HTERT RPE-1 (cell line): ENCODE results near the gene RAB13.

Source experiments
- in situ Hi-C: fragments of 300-500 bp; cut with MboI; formaldehyde crosslinking; loops from 4 replicates; pipeline ENCODE4 v1.14.3; 2020; ENCODE audit warnings: low sequenced_read_pairs

The RAB13 gene

DNA sequence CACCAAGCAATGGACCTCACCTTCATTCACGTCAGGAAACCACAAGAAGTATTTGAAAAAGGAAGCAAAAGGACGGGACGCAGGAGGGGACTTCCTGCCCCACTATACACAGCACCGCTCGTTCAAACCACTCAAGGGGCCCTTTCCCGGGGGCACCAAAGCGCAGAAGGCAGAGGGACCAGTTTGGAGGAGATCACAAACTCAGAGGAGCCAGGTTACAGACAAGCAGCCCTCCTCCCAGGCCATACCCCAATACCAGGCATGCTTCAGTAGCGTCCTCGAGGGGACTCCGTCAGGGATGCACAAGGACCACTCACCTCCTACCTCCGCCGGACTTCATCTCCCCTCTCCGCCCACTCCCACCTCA lies 28.4 kb downstream of the RAB13 start:
- in situ Hi-C loops, result no loop called here

DNA sequence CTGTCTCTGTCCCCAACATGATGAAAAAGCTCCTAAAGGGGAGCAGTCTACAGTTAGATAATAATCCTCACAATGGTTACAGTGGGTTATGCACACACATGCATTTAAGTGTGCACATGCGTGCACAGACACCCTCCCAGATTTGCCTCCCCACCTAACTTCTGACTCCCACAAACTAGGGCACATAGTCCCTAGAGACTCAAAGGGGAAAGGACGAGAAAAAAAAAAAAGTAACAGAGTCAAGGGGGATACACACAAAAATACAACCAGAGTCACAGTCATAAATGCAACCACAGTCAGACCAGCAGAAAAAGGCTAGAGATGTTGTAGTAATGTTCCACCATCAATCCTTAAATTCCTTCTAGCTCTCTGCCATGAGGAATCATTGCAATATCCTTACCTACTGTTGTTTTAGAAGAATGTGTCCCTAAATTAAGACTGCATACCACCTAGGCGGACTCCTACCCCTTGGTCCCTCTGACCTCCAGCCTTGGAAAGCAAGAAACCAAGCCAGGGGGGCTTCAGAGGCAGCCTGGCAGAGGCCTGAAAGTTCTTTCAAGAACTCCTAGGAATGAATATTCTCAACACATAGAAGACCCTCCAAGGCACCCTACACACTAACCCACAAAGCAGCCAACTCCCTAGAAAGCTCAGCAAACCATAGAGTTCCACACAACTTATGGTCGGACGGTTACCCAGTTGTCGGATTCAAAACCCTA lies 29.0 kb downstream of the RAB13 start:
- in situ Hi-C loops, result no loop called here

DNA sequence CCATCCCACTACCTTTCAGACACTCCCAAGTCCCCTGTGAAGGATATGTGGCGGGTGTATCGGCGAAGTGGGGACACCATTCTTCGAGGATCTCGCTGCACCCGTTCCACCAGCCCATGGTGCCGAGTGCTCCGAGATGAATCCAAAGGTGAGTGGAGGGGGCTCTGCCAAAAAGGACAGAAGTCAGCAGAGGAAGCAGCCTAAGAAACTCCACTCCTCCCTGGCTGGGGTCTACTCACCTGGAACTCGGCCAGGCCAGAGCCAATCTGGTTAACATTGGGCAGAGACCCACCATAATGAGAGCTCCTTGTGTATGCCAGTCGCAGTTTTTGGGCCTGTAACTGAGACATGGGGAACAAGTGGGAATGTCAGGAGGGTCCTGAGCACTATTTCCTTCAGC lies 31.3 kb downstream of the RAB13 start:
- in situ Hi-C loops, result no loop called here

DNA sequence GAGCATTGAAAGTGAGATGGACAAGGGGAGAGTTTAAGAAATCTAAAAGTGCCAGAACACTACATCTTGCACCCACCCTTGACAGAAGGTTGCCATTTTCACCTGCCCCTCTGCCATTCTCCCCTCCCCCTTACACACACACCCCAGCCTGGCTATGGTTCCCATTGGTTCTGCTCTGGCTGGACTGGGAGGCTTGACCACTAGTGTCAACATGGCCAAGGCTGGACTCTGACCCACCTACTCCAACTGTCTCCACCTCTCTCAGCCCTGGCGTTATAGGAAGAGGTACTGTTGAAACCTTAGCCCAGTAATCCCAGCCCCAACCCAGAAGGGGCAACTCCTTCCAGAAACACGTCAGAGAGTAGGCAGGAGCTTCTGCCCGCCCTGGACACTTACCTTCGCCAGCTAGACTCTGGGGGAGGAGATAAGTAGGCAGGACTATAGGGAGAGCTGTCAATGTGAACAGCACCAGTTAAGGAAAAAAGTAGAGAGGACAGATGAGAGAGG lies 32.2 kb downstream of the RAB13 start:
- in situ Hi-C loops, result no loop called here

DNA sequence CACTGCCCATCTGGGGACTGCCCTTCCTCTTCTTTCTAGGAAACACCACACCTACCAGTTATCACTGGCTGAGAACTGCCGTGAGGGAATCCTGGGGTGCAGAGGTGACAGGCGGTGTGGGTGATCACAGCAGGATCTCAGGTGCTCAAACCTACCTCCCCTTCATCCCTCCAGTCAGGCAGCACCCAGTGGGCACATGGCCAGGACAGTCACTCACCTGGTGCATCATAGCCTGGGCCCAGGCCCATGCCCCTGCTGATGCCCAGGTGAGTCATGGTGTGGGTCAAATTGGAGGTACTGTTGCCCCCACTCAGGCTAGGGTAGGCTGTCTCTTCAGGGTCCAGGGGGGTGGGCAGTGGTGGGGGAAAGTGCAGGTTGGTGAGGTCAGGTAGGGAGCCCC lies 34.3 kb downstream of the RAB13 start:
- in situ Hi-C loops, result no loop called here

DNA sequence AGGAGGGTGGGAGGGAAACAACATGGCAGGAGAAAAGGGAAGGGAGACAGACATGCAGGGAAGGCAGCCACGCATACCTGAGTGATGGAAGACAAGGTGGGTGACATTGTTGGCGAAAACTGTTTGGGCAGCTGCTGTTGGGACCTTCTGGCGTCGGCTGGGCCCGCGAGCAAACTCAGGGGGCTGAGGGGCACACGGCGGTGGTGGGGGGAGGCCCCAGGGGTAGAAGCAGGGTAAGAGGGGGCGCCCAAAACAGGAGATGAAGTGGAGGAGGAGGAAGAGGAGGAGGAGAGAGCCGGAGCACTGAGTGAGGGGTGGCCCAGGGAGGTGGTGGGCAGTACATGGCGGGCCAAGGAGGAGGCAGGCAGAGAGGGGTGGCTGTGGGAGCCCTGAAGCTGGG lies 35.0 kb downstream of the RAB13 start:
- in situ Hi-C loops, result no loop called here

DNA sequence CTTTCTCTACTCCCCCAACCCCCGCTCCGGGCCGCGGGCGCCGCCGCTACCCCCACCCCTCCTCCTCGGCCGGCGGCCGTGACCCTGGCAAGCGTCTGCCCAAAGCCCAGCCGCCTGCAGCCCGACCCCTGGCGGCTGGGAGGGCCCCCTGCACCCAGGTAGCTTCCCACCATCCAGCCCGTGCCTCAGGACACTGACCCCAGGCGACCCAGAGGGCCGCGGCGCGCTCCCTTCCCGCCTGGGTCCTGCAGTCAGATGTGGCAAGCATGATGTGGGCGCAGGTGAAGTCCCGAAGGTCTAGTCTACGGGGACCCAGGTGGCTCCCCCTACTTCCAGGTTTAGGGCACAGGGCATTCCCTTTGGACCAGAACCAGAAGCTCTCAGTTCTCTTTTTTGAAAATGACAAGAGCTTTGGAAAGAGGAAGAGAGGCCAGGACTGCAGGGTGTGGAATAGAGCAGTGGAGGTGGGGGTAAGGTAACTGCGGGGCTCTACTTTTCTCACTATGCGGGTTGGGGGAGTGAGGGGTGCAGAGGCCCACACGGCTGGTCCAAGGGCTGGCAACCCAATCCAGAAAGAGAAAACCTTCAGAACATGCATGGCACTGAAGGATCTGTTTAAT lies 39.4 kb downstream of the RAB13 start, which contains the start of gene DENND4B:
Gene DENND4B, minus strand, starts transcription at position 97 of the 620 bp plus-strand sequence. CDS start 2,344 bp downstream, outside the sequence.
- in situ Hi-C loops, result no loop called here

DNA sequence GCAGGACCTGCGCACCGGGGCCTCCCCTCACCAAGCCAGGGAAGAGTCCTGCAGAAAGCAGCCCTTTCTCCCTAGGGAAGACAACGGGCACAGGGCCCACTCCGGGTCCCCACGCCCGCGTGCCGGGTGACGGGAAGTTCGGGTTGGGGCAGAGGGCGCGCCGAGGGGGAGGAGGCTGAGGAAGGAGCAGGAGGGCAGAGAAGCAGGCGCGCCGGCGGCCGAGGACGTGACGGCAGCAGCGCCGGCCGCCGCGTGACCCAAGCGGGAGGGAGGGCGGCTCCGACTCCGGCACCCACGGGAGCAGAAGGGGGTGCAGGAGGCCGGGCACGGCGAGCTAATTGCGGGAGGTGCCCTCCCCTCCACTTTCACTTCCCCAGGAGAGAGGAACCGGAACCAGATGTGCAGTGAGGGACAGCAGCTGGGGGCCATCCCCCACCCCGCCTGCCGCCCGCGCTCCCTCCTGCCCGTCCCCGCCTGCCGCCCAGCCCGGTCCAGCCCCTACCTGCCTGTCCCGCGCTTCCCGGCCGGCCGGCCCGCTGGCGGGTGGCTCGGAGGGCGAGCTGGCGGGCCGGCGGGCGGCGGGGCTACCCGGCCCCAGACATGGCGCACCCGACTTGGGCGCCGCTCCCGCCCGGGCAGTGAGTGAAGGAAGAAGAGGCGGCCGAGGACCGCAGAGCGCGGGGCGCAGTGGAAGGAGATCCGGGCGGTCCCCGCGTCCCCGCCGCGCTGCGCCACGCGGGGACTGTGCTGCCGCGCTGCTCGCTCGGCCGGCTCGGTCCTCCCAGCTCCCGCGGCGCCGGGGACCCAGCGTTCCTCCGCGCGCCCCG lies 40.1 kb downstream of the RAB13 start:
- in situ Hi-C loops, result no loop called here

DNA sequence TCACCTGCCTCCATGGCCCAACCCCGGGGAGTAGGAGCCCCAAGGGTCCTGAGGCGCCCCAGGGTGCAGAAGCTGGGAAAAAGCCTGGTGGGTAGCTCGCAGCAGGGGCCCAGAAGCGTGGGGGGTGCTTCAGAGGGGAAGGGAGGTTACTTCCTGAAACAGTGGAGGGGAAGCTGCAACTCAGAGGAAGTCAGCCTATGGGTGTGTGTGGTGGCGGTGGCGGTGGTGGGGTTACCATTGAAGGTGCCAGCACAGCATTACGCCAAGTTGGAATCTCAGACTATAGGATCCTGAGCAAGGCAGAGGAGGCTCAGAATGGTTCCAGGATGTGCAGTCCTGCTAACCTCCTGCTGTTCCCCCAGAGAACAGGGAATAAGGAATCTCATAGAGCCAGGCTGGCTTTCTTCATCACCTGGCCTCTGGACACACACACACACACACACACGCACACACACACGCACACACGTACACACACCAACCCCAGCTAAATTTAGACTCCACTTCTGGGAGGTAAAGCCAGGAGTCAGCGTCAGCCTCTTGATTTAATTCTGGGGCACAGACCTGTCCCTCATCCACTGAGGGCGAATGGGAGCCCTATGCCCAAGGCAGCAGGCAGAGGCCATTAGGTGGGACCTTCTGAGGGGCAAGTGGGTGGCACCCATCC lies 40.9 kb downstream of the RAB13 start:
- in situ Hi-C loops, result no loop called here

DNA sequence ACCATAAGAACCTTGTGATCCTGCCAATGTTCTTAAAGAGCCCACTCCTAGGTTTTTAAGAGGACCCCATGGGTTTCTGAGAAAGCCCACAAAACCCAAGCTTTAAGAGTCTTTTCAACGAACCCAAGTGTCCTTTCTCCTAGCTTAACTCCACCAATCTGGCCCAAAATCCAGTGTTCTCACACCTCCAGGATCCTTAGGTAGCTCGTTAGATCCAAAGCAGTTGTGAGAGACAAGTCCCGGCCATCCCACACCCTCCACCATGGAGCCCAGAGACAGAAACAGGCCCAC lies 41.4 kb downstream of the RAB13 start:
- in situ Hi-C loops, result no loop called here

DNA sequence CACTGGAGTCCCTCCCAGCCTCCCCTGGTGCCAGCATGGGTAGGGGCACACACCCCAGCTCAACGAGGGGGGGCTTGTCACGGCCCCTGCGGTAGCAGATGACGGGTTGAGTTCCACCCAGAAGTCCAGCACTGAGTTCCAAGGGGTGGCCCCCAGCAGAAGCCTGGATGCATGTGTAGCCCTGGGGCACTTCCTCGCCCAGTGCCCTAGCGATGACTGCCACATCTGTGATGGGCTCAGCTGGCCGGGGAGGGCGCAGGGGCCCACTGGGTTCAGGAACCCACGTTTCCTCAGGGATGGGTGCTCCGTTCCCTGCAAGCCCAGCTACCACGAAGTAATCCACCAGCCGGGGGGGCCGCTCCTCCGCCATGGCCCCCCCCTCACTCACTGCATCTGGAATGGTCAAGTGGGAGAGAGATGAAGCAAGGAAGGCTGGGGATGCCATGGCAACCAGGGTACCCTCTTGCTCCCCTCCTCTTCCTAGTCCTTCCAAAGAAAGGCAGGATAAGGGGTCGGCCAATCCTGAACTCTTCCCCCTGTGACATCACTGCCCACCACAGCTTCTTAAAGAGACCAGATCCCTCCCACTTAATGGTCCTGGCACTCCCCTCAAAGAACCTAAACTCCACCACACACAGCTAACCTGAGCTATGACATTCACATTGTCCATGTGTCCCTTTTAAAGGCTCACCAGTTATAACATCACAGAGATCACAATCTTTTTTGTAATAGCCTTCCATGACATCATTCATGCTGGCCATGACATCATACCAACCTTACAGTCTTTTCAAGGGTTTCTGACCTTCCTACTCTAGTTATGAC lies 41.9 kb downstream of the RAB13 start:
- in situ Hi-C loops, result no loop called here

DNA sequence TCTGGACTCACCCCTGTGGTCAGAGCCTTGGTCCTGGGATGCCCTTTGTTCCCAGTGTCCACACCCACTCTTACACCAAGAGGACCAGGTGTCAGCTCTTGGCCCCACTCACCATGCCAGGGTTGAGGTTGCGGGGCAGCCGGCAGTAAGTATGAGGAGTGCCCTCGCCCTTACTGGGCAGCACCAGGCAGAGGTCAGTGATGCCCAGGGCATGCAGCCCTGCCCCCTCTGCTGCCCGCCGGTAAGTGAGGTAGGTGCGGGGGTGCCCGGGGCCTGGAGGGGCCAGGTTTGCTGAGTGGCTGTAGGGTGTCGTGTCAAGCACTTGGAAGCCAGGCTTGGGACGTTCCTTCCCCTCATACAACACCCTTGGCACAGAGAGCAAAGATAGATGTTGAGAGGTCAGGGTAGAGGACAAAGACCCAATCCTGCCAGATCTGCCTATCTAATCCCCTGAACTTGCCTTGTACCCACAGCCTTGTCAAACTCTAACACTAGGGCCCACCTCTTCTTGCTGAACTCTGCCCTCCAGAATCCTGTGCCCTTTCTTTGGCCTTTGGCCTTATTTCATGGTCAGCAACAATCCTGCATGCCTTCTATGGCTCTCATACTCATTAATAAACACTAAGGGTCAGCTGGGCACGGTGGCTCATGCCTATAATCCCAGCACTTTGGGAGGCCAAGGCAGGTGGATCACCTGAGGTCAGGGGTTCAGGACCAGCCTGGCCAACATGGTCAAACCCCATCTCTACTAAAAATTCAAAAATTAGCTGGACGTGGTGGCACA lies 43.2 kb downstream of the RAB13 start:
- in situ Hi-C loops, result no loop called here

DNA sequence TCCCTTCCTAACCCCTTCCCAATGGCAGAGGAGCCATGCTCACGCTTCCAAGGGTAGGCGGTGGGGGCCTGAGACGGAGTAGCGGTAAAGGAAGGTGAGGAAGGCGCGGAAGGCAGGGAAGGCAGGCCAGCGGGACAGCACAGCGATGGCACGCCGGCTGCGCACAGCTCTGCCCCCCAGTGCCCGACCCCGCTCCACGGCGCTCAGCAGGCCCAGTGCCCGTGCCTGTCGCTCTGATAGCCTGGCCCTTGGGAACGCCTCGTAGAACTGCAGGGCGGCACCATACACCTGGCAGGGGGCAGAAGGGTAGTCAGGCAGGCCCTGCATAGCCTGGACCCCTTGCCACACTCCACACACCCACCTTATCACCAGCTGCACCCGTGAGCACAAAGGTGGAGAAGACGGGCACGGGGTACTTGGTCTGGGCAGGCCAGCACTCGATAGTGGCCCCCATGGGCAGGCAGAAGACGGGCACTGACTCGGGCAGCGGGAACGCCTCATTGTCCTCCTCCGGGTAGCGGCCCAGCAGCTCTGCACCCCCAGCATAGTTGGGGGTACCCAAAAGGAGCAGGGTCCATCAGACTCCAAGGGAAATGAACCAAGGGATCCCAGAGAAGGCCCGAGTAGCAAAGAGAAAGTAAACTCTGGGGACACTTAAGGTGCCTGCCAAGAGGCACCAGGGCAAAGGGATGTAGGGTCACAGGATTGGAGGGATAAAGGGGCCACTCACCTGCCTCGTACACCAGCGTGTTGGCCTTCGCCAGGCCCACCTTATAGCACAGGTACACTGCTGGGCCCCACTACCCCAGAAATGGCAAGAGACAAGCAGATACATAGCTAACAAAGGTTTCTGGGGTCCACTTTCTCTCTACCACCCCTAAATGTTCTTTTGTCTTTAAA lies 44.1 kb downstream of the RAB13 start:
- in situ Hi-C loops, result no loop called here

DNA sequence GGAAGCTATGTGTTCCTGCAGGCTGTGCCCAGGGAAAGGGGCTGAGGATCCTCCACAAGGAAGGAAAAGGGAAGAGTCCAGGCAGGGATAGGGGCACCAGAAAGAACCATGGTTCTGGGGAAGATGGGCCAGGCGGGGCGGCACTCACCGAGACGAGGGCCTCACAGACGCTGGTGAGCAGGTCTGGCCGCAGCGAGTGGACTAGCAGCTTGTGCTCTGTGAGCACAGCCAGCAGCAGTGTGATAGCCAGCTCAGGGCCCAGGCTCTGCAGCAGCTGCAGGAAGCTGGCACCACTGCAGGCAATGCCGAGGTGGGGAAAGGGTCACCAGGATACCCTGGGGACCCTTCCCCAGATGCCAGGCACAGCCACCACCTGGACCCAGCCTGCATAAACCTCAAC lies 45.4 kb downstream of the RAB13 start:
- in situ Hi-C loops, result no loop called here

DNA sequence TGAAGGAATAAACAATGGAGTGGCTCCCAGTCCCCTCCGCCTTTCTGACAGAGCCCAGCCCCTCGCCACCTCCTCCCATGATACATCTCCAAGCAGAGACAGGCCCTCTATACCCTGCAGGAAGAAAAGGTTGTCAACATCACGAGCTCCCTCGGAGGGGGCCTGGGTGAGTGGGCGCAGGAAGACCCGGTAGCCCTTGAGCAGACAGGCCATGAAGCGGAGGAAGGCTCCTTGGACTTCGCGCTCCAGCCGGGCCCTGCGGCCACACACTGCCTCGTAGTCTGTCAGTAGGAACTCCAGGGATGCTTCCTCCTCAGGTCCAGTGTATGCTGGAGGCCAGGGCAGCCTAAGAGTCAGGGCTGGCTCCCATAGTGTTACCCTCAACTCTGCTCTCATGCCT lies 46.7 kb downstream of the RAB13 start:
- in situ Hi-C loops, result no loop called here

DNA sequence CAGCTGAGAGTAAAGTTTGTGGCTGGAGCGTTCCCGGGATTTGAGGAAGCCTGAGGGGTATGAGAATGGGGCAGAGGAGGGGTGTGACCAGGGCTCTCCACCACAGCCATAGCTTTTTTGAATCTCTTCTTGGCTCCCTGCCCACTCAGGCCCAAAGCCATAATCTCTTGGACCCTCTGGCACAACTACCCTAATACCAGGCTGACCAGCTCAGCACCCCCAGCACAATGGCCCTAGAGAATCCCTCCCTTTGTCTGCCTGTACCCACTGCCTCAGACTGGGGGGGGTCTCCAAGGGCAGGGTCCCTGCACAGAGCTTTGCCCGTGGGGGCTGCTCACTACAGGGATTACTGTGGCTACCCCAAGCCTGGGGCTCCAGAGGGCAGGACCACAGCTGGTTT lies 47.1 kb downstream of the RAB13 start:
- in situ Hi-C loops, result no loop called here

DNA sequence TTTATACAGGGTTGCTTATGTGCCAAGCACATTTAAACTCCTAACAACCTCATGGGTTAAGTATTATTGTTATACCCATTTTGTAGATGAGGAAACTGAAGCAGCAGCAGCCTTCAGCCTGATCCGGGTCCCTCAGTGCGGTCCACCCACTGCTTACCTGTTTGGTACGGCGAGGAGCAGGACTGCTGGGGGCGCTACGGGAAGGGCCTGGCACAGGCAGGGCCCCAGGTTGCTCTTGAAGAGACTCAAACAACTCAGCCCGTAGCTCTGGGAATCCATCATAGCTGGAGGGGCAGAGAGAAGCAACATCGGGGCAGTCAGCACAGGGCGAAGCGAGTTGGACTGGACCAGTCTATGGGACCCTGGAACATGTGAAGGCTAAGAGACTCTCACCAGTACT lies 48.8 kb downstream of the RAB13 start:
- in situ Hi-C loops, result no loop called here

DNA sequence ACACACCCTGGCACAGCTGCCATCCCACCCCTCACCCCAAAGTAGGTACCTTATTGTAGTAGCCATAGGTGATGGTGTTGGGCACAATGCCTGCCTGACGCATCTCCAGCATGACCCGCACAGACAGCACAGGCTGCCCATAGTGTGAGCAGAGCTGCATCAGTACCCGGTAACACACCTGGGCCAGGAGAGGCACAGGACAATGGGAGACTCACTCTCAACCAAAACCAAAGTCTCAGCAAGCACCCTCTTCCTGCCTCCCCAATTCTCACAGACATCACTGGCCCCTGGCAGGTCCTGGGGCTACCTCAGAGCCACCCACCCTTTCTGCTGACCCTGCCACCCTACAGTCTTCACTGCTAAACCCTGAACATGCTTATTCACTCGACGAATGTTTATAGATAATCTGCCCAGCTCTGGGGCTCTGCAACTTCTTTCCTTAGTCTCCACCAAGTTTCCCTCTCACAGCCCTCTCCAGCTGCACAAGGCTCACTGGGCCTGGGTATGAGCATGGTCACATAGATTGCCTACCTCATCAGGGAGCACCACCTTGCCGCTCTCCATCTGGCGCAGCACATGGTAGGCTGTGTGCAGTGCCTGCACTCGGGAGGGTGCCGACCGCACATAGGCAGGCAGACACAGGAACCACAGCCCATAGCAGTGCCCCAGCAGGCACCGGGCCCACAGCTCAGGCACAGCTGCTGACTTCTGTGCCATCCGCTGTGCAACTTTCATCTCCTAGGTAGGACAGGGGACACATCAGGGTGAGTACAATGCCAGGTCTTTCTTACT lies 49.9 kb downstream of the RAB13 start:
- in situ Hi-C loops, result no loop called here
